ENCODE measurements around the gene PDE2A. TPM values are rescaled to one million over a fixed set of nuclear protein-coding genes. Genes with fewer than 3 reads are reported as not detected.

Gene PDE2A
- total RNA-seq, 1 donor from 2014 or later, result 0.82 TPM

GRCh38 chr11:72537051-72537450 lies 137.2 kb downstream of the PDE2A start:
- DNase-seq (ENCODE audit: low read depth) (no peak), FAIRE-seq (no peak)
- peaks cover 6% of the 10 kb centered on the region for H3K9me3 Mint-ChIP-seq (ENCODE audit: unreplicated experiment)
- Histone ChIP-seq H3K27me3 (ENCODE audit: insufficient read depth, low read length) (peaks cover 39% of the 10 kb centered on the region), H3K9ac (ENCODE audit: low read length) (no peak overlapping the region), H3K79me2 (ENCODE audit: insufficient read depth, low read length) (no peaks in the 10 kb centered on the region), H3K27ac (ENCODE audit: low read depth, low read length) (no peak overlapping the region), H4K20me1 (ENCODE audit: insufficient read depth, low read length) (no peaks in the 10 kb centered on the region), H3K4me3 (ENCODE audit: insufficient read depth, low read depth, low read length) (no peak overlapping the region), H3K9me3 (ENCODE audit: insufficient read depth, low read depth, low read length) (no peaks in the 10 kb centered on the region), H3K36me3 (ENCODE audit: insufficient read depth, low read length) (no peaks in the 10 kb centered on the region), H2AFZ (ENCODE audit: low read depth, low read length) (no peak overlapping the region), H3K4me1 (ENCODE audit: insufficient read depth, low read length) (no peaks in the 10 kb centered on the region), H3K4me2 (ENCODE audit: low read length) (no peak overlapping the region)
- H3K4me1 Mint-ChIP-seq (ENCODE audit: low read depth, unreplicated experiment), result peaks cover 6% of the 10 kb centered on the region
- TF ChIP-seq CTCF (IDR thresholded peaks at IDR 0.05; ENCODE audit: insufficient read depth, low read depth, low read length), result no peak
- TF ChIP-seq EZH2 (IDR thresholded peaks at IDR 0.05; ENCODE audit: insufficient read depth, low read length), result no peak
- H3K4me3 Mint-ChIP-seq (ENCODE audit: unreplicated experiment), result no peak overlapping the region
- H3K36me3 Mint-ChIP-seq (ENCODE audit: low read depth, unreplicated experiment), result no peaks in the 10 kb centered on the region
- H3K27ac Mint-ChIP-seq (ENCODE audit: unreplicated experiment), result no peak overlapping the region
- peaks cover 15% of the 10 kb centered on the region for H3K27me3 Mint-ChIP-seq (ENCODE audit: low read depth, unreplicated experiment)

GRCh38 chr11:72535194-72535547 lies 139.1 kb downstream of the PDE2A start:
- H3K36me3 Mint-ChIP-seq (ENCODE audit: low read depth, unreplicated experiment), result no peaks in the 10 kb centered on the region
- H3K4me3 Mint-ChIP-seq (ENCODE audit: unreplicated experiment), result no peak overlapping the region
- no peaks in the 10 kb centered on the region for H3K36me3 ChIP-seq (ENCODE audit: insufficient read depth, low read length)
- H3K79me2 ChIP-seq (ENCODE audit: insufficient read depth, low read length), result no peaks in the 10 kb centered on the region
- H3K4me3 ChIP-seq (ENCODE audit: insufficient read depth, low read depth, low read length), result no peak overlapping the region
- no peak overlapping the region for H3K27ac Mint-ChIP-seq (ENCODE audit: unreplicated experiment)
- H2AFZ ChIP-seq (ENCODE audit: low read depth, low read length), result no peak overlapping the region
- no peaks in the 10 kb centered on the region for H3K9me3 ChIP-seq (ENCODE audit: insufficient read depth, low read depth, low read length)
- H3K9me3 Mint-ChIP-seq (ENCODE audit: unreplicated experiment), result peaks cover 6% of the 10 kb centered on the region
- peaks cover 6% of the 10 kb centered on the region for H3K4me1 Mint-ChIP-seq (ENCODE audit: low read depth, unreplicated experiment)
- H3K4me1 ChIP-seq (ENCODE audit: insufficient read depth, low read length), result no peaks in the 10 kb centered on the region
- no peak overlapping the region for H3K27ac ChIP-seq (ENCODE audit: low read depth, low read length)
- FAIRE-seq (no peak), DNase-seq (ENCODE audit: low read depth) (no peak)
- no peak for TF ChIP-seq CTCF (IDR thresholded peaks at IDR 0.05; ENCODE audit: insufficient read depth, low read depth, low read length)
- no peak for TF ChIP-seq EZH2 (IDR thresholded peaks at IDR 0.05; ENCODE audit: insufficient read depth, low read length)
- no peak overlapping the region for H3K9ac ChIP-seq (ENCODE audit: low read length)
- no peak overlapping the region for H3K4me2 ChIP-seq (ENCODE audit: low read length)
- peaks cover 8% of the 10 kb centered on the region for H3K27me3 Mint-ChIP-seq (ENCODE audit: low read depth, unreplicated experiment)
- no peaks in the 10 kb centered on the region for H4K20me1 ChIP-seq (ENCODE audit: insufficient read depth, low read length)
- H3K27me3 ChIP-seq (ENCODE audit: insufficient read depth, low read length), result peaks cover 29% of the 10 kb centered on the region

GRCh38 chr11:72534371-72535193 lies 139.6 kb downstream of the PDE2A start:
- no peak overlapping the region for H3K9ac ChIP-seq (ENCODE audit: low read length)
- Mint-ChIP-seq H3K9me3 (ENCODE audit: unreplicated experiment) (peaks cover 3% of the 10 kb centered on the region), H3K27ac (ENCODE audit: unreplicated experiment) (peak overlapping the region; percentile 8), H3K36me3 (ENCODE audit: low read depth, unreplicated experiment) (no peaks in the 10 kb centered on the region), H3K4me1 (ENCODE audit: low read depth, unreplicated experiment) (peaks cover 6% of the 10 kb centered on the region), H3K4me3 (ENCODE audit: unreplicated experiment) (no peak overlapping the region), H3K27me3 (ENCODE audit: low read depth, unreplicated experiment) (peaks cover 4% of the 10 kb centered on the region)
- TF ChIP-seq EZH2 (IDR thresholded peaks at IDR 0.05; ENCODE audit: insufficient read depth, low read length) (no peak), CTCF (IDR thresholded peaks at IDR 0.05; ENCODE audit: insufficient read depth, low read depth, low read length) (no peak)
- FAIRE-seq (no peak), DNase-seq (ENCODE audit: low read depth) (peak; percentile 30)
- H3K9me3 ChIP-seq (ENCODE audit: insufficient read depth, low read depth, low read length), result no peaks in the 10 kb centered on the region
- H3K4me2 ChIP-seq (ENCODE audit: low read length), result no peak overlapping the region
- H3K27me3 ChIP-seq (ENCODE audit: insufficient read depth, low read length), result peaks cover 25% of the 10 kb centered on the region
- no peaks in the 10 kb centered on the region for H4K20me1 ChIP-seq (ENCODE audit: insufficient read depth, low read length)
- H3K36me3 ChIP-seq (ENCODE audit: insufficient read depth, low read length), result no peaks in the 10 kb centered on the region
- no peaks in the 10 kb centered on the region for H3K4me1 ChIP-seq (ENCODE audit: insufficient read depth, low read length)
- H3K4me3 ChIP-seq (ENCODE audit: insufficient read depth, low read depth, low read length), result no peak overlapping the region
- H3K79me2 ChIP-seq (ENCODE audit: insufficient read depth, low read length), result no peaks in the 10 kb centered on the region
- H2AFZ ChIP-seq (ENCODE audit: low read depth, low read length), result no peak overlapping the region
- no peak overlapping the region for H3K27ac ChIP-seq (ENCODE audit: low read depth, low read length)

All from astrocyte (in vitro differentiated cells and primary cell).